NCI-H2227 (cell line): ENCODE measurements around the gene TICAM2.

Source experiments
- DNase-seq: peaks from one replicate; lab custom pipeline; 2025; ENCODE audit not compliant: unreplicated experiment; lab: John Stamatoyannopoulos, UW

TICAM2 gene

GRCh38 chr5:115541611-115542010, 60.7 kb downstream of the TICAM2 start:
- DNase-seq: no peak

DNA sequence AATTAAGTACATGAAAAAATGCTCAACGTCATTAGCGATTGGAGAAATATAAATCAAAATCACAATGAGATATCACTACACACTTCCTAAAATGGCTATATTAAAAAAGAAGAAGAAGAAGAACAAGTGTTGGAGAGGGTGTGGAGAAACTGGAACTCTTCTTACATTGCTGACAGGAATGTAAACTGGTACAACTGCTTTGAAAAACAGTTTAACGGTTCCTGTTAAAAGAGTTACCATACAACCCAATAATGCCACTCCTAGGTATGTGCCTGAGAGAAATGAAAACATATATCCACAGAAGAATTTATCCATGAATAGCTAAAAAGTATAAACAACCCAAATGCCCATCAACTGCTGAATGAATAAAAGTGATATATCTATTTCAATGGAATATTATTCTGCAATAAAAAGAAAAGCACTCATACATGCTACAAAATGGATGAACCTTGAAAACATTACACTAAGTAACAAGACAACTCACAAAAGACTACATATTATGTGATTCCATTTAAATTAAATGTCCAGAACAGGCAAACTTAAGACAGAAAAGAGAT, 66.7 kb downstream of the TICAM2 start:
- no peak for DNase-seq

DNA sequence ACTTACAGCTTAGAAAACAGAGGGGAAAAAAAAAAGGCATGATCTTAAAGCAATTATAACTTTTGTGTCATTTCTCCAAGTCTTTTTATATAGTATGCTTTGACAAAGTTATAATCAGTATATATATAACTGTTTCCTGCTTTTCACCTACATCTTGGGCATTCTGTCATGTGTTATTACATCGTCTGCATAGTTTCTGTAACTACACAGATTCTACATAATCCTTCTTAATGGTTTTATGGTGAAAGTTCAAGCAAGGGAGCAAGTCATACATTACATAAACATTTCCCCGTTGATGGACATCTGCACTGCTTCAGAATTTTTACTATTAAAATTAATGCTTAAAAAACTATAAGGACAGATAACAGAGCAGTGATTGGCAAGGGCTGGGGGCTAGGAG, 69.8 kb downstream of the TICAM2 start:
- DNase-seq: no peak

- DNase-seq: no peak
Observed at GRCh38 chr5:115531787-115532367, 70.4 kb downstream of the TICAM2 start.

DNA sequence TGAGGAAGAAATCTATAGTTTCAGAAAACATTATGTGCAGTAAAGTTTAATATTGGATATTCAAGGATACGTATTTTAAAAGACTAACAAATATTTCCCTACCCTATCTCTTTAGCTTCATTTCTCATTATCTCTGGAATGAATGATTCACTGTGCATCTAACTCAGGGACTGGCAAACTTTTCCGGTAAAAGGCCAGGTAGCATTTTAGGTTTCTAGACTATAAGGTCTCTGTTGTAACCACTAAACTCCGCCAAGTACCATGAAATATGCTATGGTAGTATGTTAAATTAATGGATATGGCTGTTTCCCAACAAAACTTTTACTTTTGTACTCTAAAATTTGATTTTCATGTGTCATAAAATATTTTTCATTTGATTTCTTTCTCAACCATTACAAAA, 70.9 kb downstream of the TICAM2 start:
- no peak for DNase-seq

GRCh38 chr5:115530426-115530825, 71.9 kb downstream of the TICAM2 start:
- DNase-seq: no peak
